Smooth muscle cell (in vitro differentiated cells): ENCODE data around the gene JAKMIP1. TPM values are rescaled to one million over a fixed set of nuclear protein-coding genes. Genes with fewer than 3 reads are reported as not detected.

Experiments
- DNase-seq: peaks from one replicate; lab custom pipeline; 2025; ENCODE audit not compliant: unreplicated experiment; lab: John Stamatoyannopoulos, UW
- H2AFZ ChIP-seq: fragments of 200-600 bp; sonication (generic); 2 replicates; pipeline ENCODE4 v1.6.0; 2016; ENCODE audit warnings: antibody characterized with exemption, low read depth, mild to moderate bottlenecking
- H3F3A ChIP-seq: fragments of 200-600 bp; sonication (generic); 2 replicates; pipeline ENCODE4 v1.6.0; 2017; ENCODE audit warnings: antibody characterized with exemption, low read depth
- H3K27ac ChIP-seq: fragments of 200-600 bp; sonication (generic); 2 replicates; pipeline ENCODE4 v1.5.1; 2016; ENCODE audit warnings: low read depth, mild to moderate bottlenecking
- H3K27me3 ChIP-seq: fragments of 200-600 bp; sonication (generic); 2 replicates; pipeline ENCODE4 v1.6.1; 2016; ENCODE audit warnings: low read depth, mild to moderate bottlenecking
- H3K36me3 ChIP-seq: fragments of 200-600 bp; sonication (generic); 2 replicates; pipeline ENCODE4 v1.5.1; 2016; ENCODE audit warnings: low read depth
- H3K4me1 ChIP-seq: fragments of 200-600 bp; sonication (generic); 2 replicates; pipeline ENCODE4 v1.5.1; 2016; ENCODE audit warnings: low read depth
- H3K4me2 ChIP-seq: fragments of 200-600 bp; sonication (generic); 2 replicates; pipeline ENCODE4 v1.6.0; 2016; ENCODE audit warnings: mild to moderate bottlenecking
- H3K4me3 ChIP-seq: fragments of 200-600 bp; sonication (generic); 2 replicates; pipeline ENCODE4 v1.5.1; 2016; ENCODE audit warnings: mild to moderate bottlenecking
- H3K79me2 ChIP-seq: fragments of 200-600 bp; sonication (generic); 2 replicates; pipeline ENCODE4 v1.6.0; 2016; ENCODE audit warnings: low read depth, mild to moderate bottlenecking
- H3K9ac ChIP-seq: fragments of 200-600 bp; sonication (generic); 2 replicates; pipeline ENCODE4 v1.6.0; 2016; ENCODE audit warnings: low read depth
- H3K9me3 ChIP-seq: fragments of 200-600 bp; sonication (generic); replicated peaks from 2 replicates; pipeline ENCODE4 v1.5.1; 2016; ENCODE audit warnings: low read depth
- H4K20me1 ChIP-seq: fragments of 200-600 bp; sonication (generic); 2 replicates; pipeline ENCODE4 v1.6.0; 2016; ENCODE audit warnings: low read depth
- CTCF ChIP-seq: fragments of 200-600 bp; sonication (generic); IDR thresholded peaks from 2 replicates; pipeline ENCODE4 v1.5.1; 2017; ENCODE audit warnings: borderline replicate concordance, mild to moderate bottlenecking, antibody characterized with exemption; ENCODE audit not compliant: insufficient read depth, poor library complexity, severe bottlenecking
- WGBS: methylation state at CpG from one replicate; pipeline ENCODE4 v1.1.7; 2016; ENCODE audit warnings: low lambda C conversion rate; 5-methylcytosine and 5-hydroxymethylcytosine counted together
- polyA plus RNA-seq: library from polyadenylated mRNA; unstranded; fragments of >200 nt; fragmentation: Nextera tagmentation; extraction: Ambion mirVana; gene quantifications from 2 replicates; pipeline ENCODE4 v1.2.1, GENCODE V29; 2016
- total RNA-seq: library from RNA; depleted of rRNA; stranded (reverse); fragments of >200 nt; gene quantifications from 2 replicates; pipeline ENCODE4 v1.2.3, GENCODE V29; 2014

JAKMIP1 gene
- total and polyA plus RNA-seq, 2 experiments from 2014 or later: 0.64 TPM; not detected in 1

DNA sequence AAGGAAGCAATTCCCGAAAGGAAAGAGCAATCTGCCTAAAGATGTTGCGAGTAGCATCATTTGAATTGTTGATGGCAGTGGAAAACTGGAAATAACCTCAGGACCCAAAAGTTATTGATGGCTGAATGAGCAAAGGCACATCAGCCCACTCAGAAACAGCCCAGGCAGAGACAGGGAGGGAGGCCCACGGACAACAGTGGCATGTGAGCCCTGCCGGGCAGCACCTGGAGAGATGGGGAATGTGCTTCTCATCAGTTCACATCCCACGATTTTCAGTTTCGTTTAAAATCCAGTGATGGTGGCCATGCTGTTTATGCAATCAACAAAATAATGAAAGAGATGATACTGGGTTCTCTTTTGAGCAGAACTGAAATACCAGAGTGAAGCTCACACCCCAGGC lies 80.0 kb downstream of the JAKMIP1 start:
- no peak overlapping the region for H3K9ac ChIP-seq
- H3K4me2 ChIP-seq: no peak overlapping the region
- H3K36me3 ChIP-seq: no peaks in the 10 kb centered on the region
- WGBS: 84% methylated on average over 6 of the region's 6 CpGs
- H4K20me1 ChIP-seq: no peaks in the 10 kb centered on the region
- no peaks in the 10 kb centered on the region for H3K4me1 ChIP-seq
- H3K9me3 ChIP-seq: no peaks in the 10 kb centered on the region
- no peak for DNase-seq
- H3K27ac ChIP-seq: no peak overlapping the region
- no peaks in the 10 kb centered on the region for H3K79me2 ChIP-seq
- TF ChIP-seq CTCF: no peak
- H3K27me3 ChIP-seq: peaks cover 15% of the 10 kb centered on the region
- H3K4me3 ChIP-seq: no peak overlapping the region
- H3F3A ChIP-seq: no peaks in the 10 kb centered on the region
- no peak overlapping the region for H2AFZ ChIP-seq

DNA sequence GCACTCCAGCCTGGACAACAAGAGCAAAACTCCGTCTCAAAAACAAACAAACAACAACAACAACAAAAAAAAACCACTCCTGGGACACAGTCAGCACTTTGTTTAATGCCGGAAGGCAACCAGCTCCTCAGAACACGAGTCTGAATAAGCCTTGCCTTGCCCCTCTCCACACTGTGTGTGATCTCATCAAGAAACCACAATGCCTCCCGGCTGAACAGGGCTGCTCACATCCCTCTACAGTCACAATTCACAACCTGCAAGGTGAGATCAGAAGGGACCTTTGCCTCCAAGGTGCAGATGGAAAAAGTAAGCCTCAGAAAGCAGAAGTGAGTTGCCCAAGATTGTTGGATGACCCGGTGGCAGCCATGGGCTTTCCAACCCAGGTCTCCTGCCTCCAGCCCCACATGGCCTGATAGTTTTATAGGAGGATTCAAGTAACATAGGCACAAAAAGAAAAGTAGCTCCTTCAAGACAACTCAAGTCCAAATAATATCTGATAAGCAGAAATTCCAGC lies 80.8 kb downstream of the JAKMIP1 start:
- no peak overlapping the region for H2AFZ ChIP-seq
- H3K27ac ChIP-seq: no peak overlapping the region
- no peaks in the 10 kb centered on the region for H3K9me3 ChIP-seq
- H3K27me3 ChIP-seq: peaks cover 15% of the 10 kb centered on the region
- no peaks in the 10 kb centered on the region for H3K36me3 ChIP-seq
- no peaks in the 10 kb centered on the region for H3K4me1 ChIP-seq
- no peak for TF ChIP-seq CTCF
- WGBS: 62% methylated on average over 5 of the region's 5 CpGs
- DNase-seq: no peak
- no peak overlapping the region for H3K4me3 ChIP-seq
- H3F3A ChIP-seq: no peaks in the 10 kb centered on the region
- no peak overlapping the region for H3K4me2 ChIP-seq
- no peak overlapping the region for H3K9ac ChIP-seq
- H3K79me2 ChIP-seq: no peaks in the 10 kb centered on the region
- H4K20me1 ChIP-seq: no peaks in the 10 kb centered on the region

DNA sequence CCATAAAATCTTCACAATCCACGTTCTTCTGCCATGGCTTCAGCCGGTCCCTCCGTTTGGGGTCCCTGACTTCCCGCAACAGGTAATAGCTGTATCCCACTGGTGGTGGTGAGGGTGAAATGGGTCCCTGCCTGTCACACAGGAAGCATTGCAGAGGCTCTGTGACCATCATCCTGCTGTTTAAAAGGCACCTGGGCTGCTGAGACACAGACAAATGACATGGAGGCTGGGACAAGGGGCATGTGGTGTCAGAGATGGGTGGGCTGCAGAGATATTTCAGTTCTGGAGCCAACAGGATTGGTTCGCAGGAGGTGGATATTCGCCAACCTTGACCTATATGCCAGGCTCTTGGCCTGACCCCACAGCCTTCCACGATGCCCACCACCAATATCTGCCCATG lies 82.1 kb downstream of the JAKMIP1 start:
- Histone ChIP-seq H3K27ac (no peak overlapping the region), H2AFZ (no peak overlapping the region), H3K9ac (no peak overlapping the region), H3K4me1 (no peaks in the 10 kb centered on the region), H3F3A (no peaks in the 10 kb centered on the region), H3K4me3 (no peak overlapping the region), H3K27me3 (peaks cover 15% of the 10 kb centered on the region), H3K4me2 (no peak overlapping the region), H3K36me3 (no peaks in the 10 kb centered on the region), H4K20me1 (no peaks in the 10 kb centered on the region), H3K79me2 (no peaks in the 10 kb centered on the region), H3K9me3 (no peaks in the 10 kb centered on the region)
- no peak for DNase-seq
- 81% methylated on average over 7 of the region's 7 CpGs for WGBS
- TF ChIP-seq CTCF: no peak

- Histone ChIP-seq H3K4me3 (no peak overlapping the region), H3K4me2 (no peak overlapping the region), H4K20me1 (no peaks in the 10 kb centered on the region), H3F3A (no peaks in the 10 kb centered on the region), H3K27ac (no peak overlapping the region), H3K27me3 (peaks cover 15% of the 10 kb centered on the region), H3K79me2 (no peaks in the 10 kb centered on the region), H3K9me3 (no peaks in the 10 kb centered on the region), H3K4me1 (no peaks in the 10 kb centered on the region), H3K36me3 (no peaks in the 10 kb centered on the region), H2AFZ (no peak overlapping the region), H3K9ac (no peak overlapping the region)
- no peak for TF ChIP-seq CTCF
- DNase-seq: no peak
- WGBS: 51% methylated on average over 15 of the region's 15 CpGs
Measured at GRCh38 chr4:6116696-6117285, 83.6 kb downstream of the JAKMIP1 start.
